Right lobe of liver (tissue), 4 donors: Measurements from ENCODE around the gene RB1.

Experiments
- CTCF ChIP-seq, 4 donors: fragments of 200-600 bp in 3 of 4; fragments of 450-650 bp in 1 of 4; IDR thresholded peaks; one replicate each; pipeline versions ENCODE4 v1.5.1 to v1.8.0; 2016 to 2022; ENCODE audit warnings: antibody characterized with exemption in 4 of 4, mild to moderate bottlenecking in 2 of 4
- POLR2A ChIP-seq: fragments of 450-650 bp; IDR thresholded peaks from one replicate; pipeline ENCODE4 v1.6.1; 2017; ENCODE audit warnings: antibody characterized with exemption, mild to moderate bottlenecking
- donor health status: DM: no; HTN: no; CAD: no.
- donor health status: DM: no; HTN: no; CAD: no.
- donor health status: DM: no; HTN: yes; CAD: no.

- TF ChIP-seq CTCF (IDR thresholded peaks at IDR 0.05) (no peak), POLR2A (no peak)
Observed at GRCh38 chr13:48393698-48394085, 90.1 kb downstream of the RB1 start.
